ENCODE results near the gene CLEC16A.

DNA sequence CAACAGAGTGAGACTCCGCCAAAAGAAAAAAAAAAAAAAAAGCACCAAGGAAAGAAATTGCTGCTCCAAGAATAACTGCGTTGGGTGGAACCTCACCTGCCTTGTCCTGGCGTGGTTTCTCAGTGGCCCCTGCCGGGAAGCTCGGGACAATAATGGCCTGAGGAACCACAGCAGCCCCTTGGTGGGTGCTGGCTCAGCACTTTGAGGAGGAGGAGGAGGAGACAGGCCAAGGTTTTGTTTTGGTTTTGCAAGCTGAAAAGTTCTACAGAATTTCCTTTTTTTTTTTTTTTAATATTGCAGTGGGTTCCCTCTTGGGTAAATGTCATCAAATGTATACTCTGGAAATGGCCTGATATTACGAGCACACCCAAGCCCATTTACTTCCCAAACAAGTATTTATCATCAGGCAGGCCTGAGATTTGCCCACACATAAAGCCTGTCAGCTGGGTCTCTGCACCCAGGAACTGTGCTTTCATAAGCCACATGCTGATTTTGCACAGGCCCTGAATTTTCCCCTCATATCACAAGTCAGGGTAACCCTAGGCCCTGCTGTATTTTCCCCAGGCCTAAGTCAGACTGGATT lies 233.3 kb downstream of the CLEC16A start:
- TF ChIP-seq CTCF (IDR thresholded peaks at IDR 0.05) (no peak), EZH2 (IDR thresholded peaks at IDR 0.05; ENCODE audit: borderline replicate concordance, insufficient read depth, low read depth, low read length, poor library complexity, severe bottlenecking) (no peak)
